ENCODE results near the gene FNTB.

Gene FNTB

GRCh38 chr14:65001723-65002122 is 15.0 kb downstream of the FNTB start:
- peaks cover 5% of the 10 kb centered on the region; the same call in 1 of the 2 replicates for H4K20me1 ChIP-seq (ENCODE audit: insufficient read depth, low read length)
- no peak overlapping the region for H2AFZ ChIP-seq (ENCODE audit: low read depth, low read length)
- H3K4me1 ChIP-seq (ENCODE audit: low read length) = peaks cover 40% of the 10 kb centered on the region
- no peak overlapping the region for H3K27ac ChIP-seq (ENCODE audit: low read length)
- no peaks in the 10 kb centered on the region for H3K27me3 ChIP-seq (ENCODE audit: low read depth, low read length)
- H3K36me3 ChIP-seq (replicated peaks; ENCODE audit: low read depth, low read length) = peaks cover 2% of the 10 kb centered on the region
- no peaks in the 10 kb centered on the region for H3K9me3 ChIP-seq (ENCODE audit: insufficient read depth, low read length)
- H3K79me2 ChIP-seq (ENCODE audit: low read length) = peaks cover 34% of the 10 kb centered on the region
- no peak overlapping the region for H3K4me3 ChIP-seq (ENCODE audit: low read length)
- no peak overlapping the region for H3K4me2 ChIP-seq (ENCODE audit: low read length)
- no peak overlapping the region for H3K9ac ChIP-seq (ENCODE audit: low read length)
- TF ChIP-seq CTCF (IDR thresholded peaks at IDR 0.05; ENCODE audit: low read depth, low read length) (no peak), EZH2phosphoT487 (IDR thresholded peaks at IDR 0.05; ENCODE audit: low read depth) (no peak)

DNA sequence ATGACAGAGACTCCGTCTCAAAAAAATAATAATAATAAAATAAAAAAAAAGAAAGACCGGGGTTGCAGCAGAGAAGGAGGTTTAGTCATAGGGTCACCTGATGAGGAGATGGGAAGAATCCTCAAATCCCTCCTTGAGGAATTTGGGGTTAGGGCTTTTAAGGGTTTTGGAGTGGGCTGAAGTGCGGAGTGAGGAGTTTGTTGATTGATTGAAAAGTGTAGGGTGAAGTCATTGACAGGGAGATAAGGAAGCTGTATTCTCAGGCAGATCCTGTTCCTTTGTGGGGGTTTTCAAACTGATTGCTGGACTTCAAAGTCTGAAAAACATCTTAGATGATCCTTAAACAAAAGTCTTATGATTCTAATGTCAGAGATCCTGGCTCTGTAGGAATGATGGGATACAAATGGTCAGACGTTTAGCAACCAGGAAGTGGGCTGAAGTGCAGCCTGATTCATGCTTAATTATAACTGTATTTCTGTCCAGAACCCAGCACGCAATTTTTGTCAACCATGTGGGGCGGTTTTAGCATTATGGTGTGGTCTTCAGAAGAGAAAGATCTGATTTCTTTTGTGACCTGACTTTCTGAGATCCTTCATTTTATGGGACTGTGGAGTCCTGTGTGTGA is 16.0 kb downstream of the FNTB start:
- H3K27ac ChIP-seq (ENCODE audit: low read length) = no peak overlapping the region
- H3K9me3 ChIP-seq (ENCODE audit: insufficient read depth, low read length) = no peaks in the 10 kb centered on the region
- peaks cover 2% of the 10 kb centered on the region for H3K36me3 ChIP-seq (replicated peaks; ENCODE audit: low read depth, low read length)
- peaks cover 5% of the 10 kb centered on the region; the same call in 1 of the 2 replicates for H4K20me1 ChIP-seq (ENCODE audit: insufficient read depth, low read length)
- H3K4me3 ChIP-seq (ENCODE audit: low read length) = peak overlapping the region; percentile 30
- peak overlapping the region; percentile 50 for H3K4me2 ChIP-seq (ENCODE audit: low read length)
- peak overlapping the region; percentile 72; the same call in 1 of the 2 replicates for H2AFZ ChIP-seq (ENCODE audit: low read depth, low read length)
- no peaks in the 10 kb centered on the region for H3K27me3 ChIP-seq (ENCODE audit: low read depth, low read length)
- H3K79me2 ChIP-seq (ENCODE audit: low read length) = peaks cover 33% of the 10 kb centered on the region
- peak overlapping the region; percentile 7; the same call in 1 of the 2 replicates for H3K9ac ChIP-seq (ENCODE audit: low read length)
- H3K4me1 ChIP-seq (ENCODE audit: low read length) = peaks cover 30% of the 10 kb centered on the region
- TF ChIP-seq EZH2phosphoT487 (IDR thresholded peaks at IDR 0.05; ENCODE audit: low read depth) = no peak
- no peak for TF ChIP-seq CTCF (IDR thresholded peaks at IDR 0.05; ENCODE audit: low read depth, low read length)

GRCh38 chr14:65003394-65003793 is 16.7 kb downstream of the FNTB start:
- Histone ChIP-seq H3K36me3 (replicated peaks; ENCODE audit: low read depth, low read length) (peaks cover 2% of the 10 kb centered on the region), H2AFZ (ENCODE audit: low read depth, low read length) (no peak overlapping the region; the same call in 1 of the 2 replicates), H3K27ac (ENCODE audit: low read length) (no peak overlapping the region), H3K9me3 (ENCODE audit: insufficient read depth, low read length) (no peaks in the 10 kb centered on the region), H3K27me3 (ENCODE audit: low read depth, low read length) (no peaks in the 10 kb centered on the region), H3K9ac (ENCODE audit: low read length) (no peak overlapping the region), H3K4me3 (ENCODE audit: low read length) (peak overlapping the region; percentile 30), H3K4me2 (ENCODE audit: low read length) (peak overlapping the region; percentile 50), H3K4me1 (ENCODE audit: low read length) (peaks cover 23% of the 10 kb centered on the region), H3K79me2 (ENCODE audit: low read length) (peaks cover 27% of the 10 kb centered on the region), H4K20me1 (ENCODE audit: insufficient read depth, low read length) (peaks cover 5% of the 10 kb centered on the region; the same call in 1 of the 2 replicates)
- TF ChIP-seq EZH2phosphoT487 (IDR thresholded peaks at IDR 0.05; ENCODE audit: low read depth) = no peak
- no peak for TF ChIP-seq CTCF (IDR thresholded peaks at IDR 0.05; ENCODE audit: low read depth, low read length)

GRCh38 chr14:65006261-65006721 is 19.6 kb downstream of the FNTB start:
- Histone ChIP-seq H3K79me2 (ENCODE audit: low read length) (peaks cover 17% of the 10 kb centered on the region), H3K36me3 (replicated peaks; ENCODE audit: low read depth, low read length) (peaks cover 2% of the 10 kb centered on the region), H3K27me3 (ENCODE audit: low read depth, low read length) (no peaks in the 10 kb centered on the region), H2AFZ (ENCODE audit: low read depth, low read length) (no peak overlapping the region), H3K27ac (ENCODE audit: low read length) (no peak overlapping the region), H3K4me1 (ENCODE audit: low read length) (peaks cover 16% of the 10 kb centered on the region), H3K9me3 (ENCODE audit: insufficient read depth, low read length) (no peaks in the 10 kb centered on the region), H3K4me2 (ENCODE audit: low read length) (no peak overlapping the region), H3K9ac (ENCODE audit: low read length) (no peak overlapping the region), H3K4me3 (ENCODE audit: low read length) (no peak overlapping the region), H4K20me1 (ENCODE audit: insufficient read depth, low read length) (peaks cover 5% of the 10 kb centered on the region; the same call in 1 of the 2 replicates)
- TF ChIP-seq CTCF (IDR thresholded peaks at IDR 0.05; ENCODE audit: low read depth, low read length) (no peak), EZH2phosphoT487 (IDR thresholded peaks at IDR 0.05; ENCODE audit: low read depth) (no peak)
